Neutrophil (primary cell): ENCODE results near the gene ABCG5.

Experiments
- H3K27ac ChIP-seq: fragments of 200-600 bp; sonication (generic); 2 replicates; pipeline ENCODE4 v1.5.1; 2016; ENCODE audit warnings: mild to moderate bottlenecking, moderate library complexity
- H3K27me3 ChIP-seq: fragments of 200-600 bp; sonication (generic); 2 replicates; pipeline ENCODE4 v1.6.0; 2016; ENCODE audit warnings: mild to moderate bottlenecking
- H3K36me3 ChIP-seq: fragments of 200-600 bp; sonication (generic); 2 replicates; pipeline ENCODE4 v1.5.1; 2017
- H3K4me1 ChIP-seq, 2 experiments: fragments of 200-600 bp in 1 of 2; sonication (generic) in 1 of 2; 1 replicate in 1 of 2; 2 replicates in 1 of 2; pipeline versions ENCODE4 v1.5.1 to v1.6.1; 2013 to 2016; ENCODE audit warnings: low read depth in 1 of 2, low read length in 1 of 2, mild to moderate bottlenecking in 1 of 2, moderate library complexity in 1 of 2; ENCODE audit not compliant: control insufficient read depth in 1 of 2, insufficient read depth in 1 of 2
- H3K4me3 ChIP-seq, 2 experiments: fragments of 200-600 bp in 1 of 2; sonication (generic) in 1 of 2; 1 replicate in 1 of 2; 2 replicates in 1 of 2; pipeline ENCODE4 v1.5.1; 2013 to 2016; ENCODE audit warnings: low read depth in 1 of 2, low read length in 1 of 2, mild to moderate bottlenecking in 1 of 2, moderate library complexity in 1 of 2
- H3K9me3 ChIP-seq: fragments of 200-600 bp; sonication (generic); 2 replicates; pipeline ENCODE4 v1.5.1; 2016
- TF ChIP-seq, protein P1 (sequence below): fragments of 200-600 bp; sonication (generic); IDR thresholded peaks from 2 replicates; pipeline ENCODE4 v1.5.1; 2016; ENCODE audit warnings: antibody characterized with exemption

Gene ABCG5

DNA sequence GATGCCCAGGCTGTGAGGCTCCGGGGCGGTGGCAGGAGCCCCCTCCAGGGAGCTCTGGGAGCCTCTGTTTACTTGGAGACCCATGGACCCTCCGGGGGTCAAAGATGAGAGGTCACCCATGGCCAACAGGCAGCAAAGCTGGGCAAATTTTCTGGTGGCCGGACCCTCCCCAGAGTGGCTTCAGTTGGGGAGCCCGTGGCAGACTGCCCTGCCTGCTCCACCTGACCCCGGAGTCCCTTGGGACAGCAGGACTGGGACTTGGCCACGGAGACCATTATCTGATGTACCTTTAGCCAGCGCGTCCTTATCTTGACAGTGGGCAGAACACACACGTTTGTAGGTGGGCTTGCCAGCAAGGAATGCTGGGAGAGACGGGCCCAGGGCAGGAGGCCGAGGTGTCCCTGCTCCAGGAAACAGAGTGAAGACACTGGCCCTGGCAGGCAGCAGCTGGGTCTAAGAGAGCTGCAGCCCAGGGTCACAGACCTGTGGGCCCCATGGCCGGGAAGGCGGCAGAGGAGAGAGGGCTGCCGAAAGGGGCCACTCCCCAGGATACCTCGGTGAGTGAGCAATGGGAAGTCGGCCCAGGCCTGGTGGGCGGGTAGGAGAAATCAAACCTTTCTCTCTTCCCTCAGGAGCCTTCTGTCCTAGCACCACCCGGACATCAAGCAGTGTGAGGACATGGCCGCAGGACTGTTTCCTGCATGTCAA is at the start of gene ABCG5, which contains the start of gene ABCG8:
ABCG5 (minus strand) TSS at position 280 of the 708 bp plus-strand sequence; CDS start at position 120, 160 bp downstream.
ABCG8 (plus strand) TSS at position 412 of the 708 bp plus-strand sequence; CDS start at position 495, 83 bp downstream.
- peaks cover 28% of the 10 kb centered on the region for H3K27me3 ChIP-seq
- no peaks in the 10 kb centered on the region for H3K36me3 ChIP-seq
- H3K4me3 ChIP-seq, result no peak within 1 kb of the TSS
- no peaks in the 10 kb centered on the region for H3K9me3 ChIP-seq
- H3K27ac ChIP-seq, result no peak within 1 kb of the TSS
- no peaks in the 10 kb centered on the region for H3K4me1 ChIP-seq
- TF ChIP-seq, protein P1, sequence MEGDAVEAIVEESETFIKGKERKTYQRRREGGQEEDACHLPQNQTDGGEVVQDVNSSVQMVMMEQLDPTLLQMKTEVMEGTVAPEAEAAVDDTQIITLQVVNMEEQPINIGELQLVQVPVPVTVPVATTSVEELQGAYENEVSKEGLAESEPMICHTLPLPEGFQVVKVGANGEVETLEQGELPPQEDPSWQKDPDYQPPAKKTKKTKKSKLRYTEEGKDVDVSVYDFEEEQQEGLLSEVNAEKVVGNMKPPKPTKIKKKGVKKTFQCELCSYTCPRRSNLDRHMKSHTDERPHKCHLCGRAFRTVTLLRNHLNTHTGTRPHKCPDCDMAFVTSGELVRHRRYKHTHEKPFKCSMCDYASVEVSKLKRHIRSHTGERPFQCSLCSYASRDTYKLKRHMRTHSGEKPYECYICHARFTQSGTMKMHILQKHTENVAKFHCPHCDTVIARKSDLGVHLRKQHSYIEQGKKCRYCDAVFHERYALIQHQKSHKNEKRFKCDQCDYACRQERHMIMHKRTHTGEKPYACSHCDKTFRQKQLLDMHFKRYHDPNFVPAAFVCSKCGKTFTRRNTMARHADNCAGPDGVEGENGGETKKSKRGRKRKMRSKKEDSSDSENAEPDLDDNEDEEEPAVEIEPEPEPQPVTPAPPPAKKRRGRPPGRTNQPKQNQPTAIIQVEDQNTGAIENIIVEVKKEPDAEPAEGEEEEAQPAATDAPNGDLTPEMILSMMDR, result no peak

DNA sequence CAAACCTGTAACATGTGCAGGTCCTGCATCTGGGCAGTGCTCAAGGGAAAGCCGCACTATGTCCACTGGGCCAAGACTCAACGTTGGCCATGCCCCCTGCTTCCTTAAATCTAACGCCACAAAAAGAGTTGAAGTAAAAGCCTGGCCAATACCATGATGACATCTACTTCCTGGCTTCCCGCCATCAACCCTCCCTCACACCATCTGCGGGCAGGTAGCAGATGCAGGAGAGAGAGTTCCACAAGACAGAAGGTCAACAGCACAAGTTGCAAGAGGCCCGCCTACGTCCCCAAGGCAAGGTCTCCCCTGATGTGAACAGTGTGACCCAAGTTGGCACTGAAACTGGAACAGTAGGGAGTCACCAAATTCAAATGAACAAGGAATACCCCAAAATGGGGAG is 48.5 kb upstream of the ABCG5 start:
- Histone ChIP-seq H3K27me3 (no peaks in the 10 kb centered on the region), H3K9me3 (no peaks in the 10 kb centered on the region), H3K27ac (no peak overlapping the region), H3K4me1 (peaks cover 0 to 3% of the 10 kb centered on the region in 2 experiments), H3K4me3 (no peak overlapping the region), H3K36me3 (peaks cover 12% of the 10 kb centered on the region)
- TF ChIP-seq, protein P1, result no peak

DNA sequence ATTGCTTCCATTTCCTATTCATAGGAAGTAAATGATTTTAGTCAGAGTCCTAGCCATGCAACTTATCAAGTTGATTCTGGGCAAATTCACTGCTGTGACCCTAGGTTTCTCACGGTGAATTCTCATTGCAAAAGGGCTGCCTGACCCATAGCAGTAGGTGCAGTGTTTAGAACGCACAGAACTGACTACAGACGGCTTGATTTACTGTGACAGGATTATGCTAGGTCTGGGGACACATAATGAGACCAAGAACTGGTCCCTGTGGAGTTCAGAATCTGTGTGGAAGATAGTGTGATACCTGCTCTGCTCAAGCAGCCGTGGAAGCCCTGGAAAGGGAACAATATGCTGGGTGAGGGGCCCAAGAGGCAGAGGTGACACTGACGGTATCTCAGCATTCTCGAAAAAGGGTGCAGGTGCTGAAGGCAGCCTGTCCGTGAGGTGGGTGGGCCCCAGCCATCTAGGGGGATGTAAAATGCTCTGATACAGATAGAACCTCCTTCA is 46.5 kb upstream of the ABCG5 start:
- no peaks in the 10 kb centered on the region for H3K27me3 ChIP-seq
- H3K27ac ChIP-seq, result no peak overlapping the region
- H3K4me1 ChIP-seq, result peaks cover 0 to 3% of the 10 kb centered on the region in 2 experiments
- no peak overlapping the region for H3K4me3 ChIP-seq
- no peaks in the 10 kb centered on the region for H3K9me3 ChIP-seq
- TF ChIP-seq, protein P1, result no peak
- H3K36me3 ChIP-seq, result peaks cover 12% of the 10 kb centered on the region

DNA sequence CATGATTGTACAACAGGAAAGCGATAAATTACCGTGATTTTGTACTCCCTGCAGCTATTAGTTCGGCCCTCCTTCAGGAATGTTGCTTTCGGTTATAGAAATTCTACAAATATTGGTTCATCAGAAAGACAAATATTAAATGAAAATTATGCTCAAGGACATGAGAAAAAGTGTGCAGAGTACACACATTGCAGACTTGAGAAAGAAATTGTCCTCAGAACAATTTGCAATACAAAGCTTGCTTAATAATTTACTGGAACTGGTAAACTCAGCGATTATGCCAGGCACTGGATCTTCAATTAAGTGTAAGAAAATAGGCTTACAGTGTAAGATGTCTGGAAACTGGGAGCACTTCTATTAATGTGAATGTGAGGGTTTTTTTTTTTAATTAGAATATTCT is 46.0 kb upstream of the ABCG5 start:
- Histone ChIP-seq H3K9me3 (no peaks in the 10 kb centered on the region), H3K4me1 (peaks cover 0 to 3% of the 10 kb centered on the region in 2 experiments), H3K27ac (no peak overlapping the region), H3K4me3 (no peak overlapping the region), H3K27me3 (no peaks in the 10 kb centered on the region), H3K36me3 (peaks cover 10% of the 10 kb centered on the region)
- TF ChIP-seq, protein P1, result no peak

DNA sequence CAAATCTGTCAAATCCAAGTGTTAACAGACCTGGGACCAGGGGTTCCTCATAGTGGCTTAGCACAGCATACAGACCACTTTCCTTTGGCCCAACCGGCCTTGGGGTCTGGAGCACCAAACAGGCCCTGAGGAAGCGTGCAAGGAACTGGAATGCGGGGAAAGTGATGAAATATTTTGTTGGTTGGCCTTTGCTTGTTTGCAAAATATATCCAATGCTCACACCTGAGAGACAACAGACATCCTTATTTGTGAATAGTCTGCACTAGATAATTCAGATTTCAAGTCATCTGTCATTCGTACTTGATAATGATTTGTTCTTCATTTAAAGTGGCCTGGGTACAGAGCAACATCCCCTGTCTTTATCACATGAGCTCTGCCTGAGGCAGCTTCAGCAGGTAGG is 43.7 kb upstream of the ABCG5 start:
- Histone ChIP-seq H3K9me3 (no peaks in the 10 kb centered on the region), H3K4me1 (peaks cover 0 to 3% of the 10 kb centered on the region in 2 experiments), H3K27ac (no peak overlapping the region), H3K27me3 (no peaks in the 10 kb centered on the region), H3K4me3 (no peak overlapping the region), H3K36me3 (no peaks in the 10 kb centered on the region)
- TF ChIP-seq, protein P1, result no peak
